ENCODE data around the gene ALKBH5. TPM values are rescaled to one million over a fixed set of nuclear protein-coding genes. Genes with fewer than 3 reads are reported as not detected.

Gene ALKBH5
- total RNA-seq, 1 experiment from 2014 or later = 85.5 TPM

DNA sequence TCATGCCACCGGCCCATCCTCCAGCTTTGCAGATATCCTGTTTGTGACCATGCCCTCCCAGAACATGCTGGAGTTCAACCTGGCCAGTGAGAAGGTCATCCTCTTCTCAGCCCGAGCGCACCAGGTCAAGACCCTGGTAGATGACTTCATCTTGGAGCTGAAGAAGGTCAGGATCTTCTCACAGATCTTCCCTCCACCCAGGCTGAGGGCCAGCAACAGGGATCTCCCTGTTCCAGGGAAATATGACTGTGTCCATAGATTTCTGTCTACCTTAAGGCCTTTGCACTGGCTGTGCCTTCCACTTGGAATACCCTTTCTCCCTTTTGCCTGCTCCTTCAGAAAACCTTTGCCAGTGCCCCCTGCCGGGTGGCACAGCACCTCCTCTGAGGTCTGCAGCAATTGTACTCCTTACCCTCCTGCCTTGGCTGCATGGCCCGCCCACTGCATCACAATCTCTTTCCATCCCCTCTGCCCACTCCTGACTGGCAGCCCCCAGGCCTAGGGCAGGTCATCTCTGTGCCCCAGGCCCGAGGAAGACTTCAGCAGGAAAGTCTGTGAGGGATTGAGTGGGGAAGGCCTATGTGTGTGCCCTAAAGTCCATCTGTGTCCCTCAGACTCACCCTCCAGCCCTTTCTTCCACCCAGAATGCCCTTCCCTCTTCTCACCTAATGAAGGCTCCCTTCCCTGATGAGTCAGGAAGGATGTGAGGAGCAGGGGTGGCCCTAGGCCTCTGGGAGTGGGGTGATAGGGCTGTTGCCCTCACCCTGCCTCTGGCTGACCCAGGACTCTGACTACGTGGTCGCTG, 27.3 kb upstream of the ALKBH5 start:
- peak; percentile 52 for DNase-seq (ENCODE audit: low read depth, low spot score)
- in situ Hi-C loops (cut with HindIII; ENCODE audit: low pct_unique_long_range_greater_than_20kb, low sequenced_read_pairs) = no loop called here

DNA sequence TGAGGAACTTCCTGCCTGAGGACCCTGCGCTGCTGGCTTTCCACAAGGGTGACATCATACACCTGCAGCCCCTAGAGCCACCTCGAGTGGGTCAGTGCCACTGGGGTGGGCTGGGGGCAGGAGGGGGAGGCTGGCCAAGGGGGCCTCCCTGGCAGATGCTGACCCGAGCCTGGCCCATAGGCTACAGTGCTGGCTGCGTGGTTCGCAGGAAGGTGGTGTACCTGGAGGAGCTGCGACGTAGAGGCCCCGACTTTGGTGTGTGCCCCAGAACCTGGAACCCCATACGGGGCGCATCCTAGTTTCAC, 26.7 kb upstream of the ALKBH5 start:
- in situ Hi-C loops (cut with HindIII; ENCODE audit: low pct_unique_long_range_greater_than_20kb, low sequenced_read_pairs) = no loop called here
- DNase-seq (ENCODE audit: low read depth, low spot score) = no peak

DNA sequence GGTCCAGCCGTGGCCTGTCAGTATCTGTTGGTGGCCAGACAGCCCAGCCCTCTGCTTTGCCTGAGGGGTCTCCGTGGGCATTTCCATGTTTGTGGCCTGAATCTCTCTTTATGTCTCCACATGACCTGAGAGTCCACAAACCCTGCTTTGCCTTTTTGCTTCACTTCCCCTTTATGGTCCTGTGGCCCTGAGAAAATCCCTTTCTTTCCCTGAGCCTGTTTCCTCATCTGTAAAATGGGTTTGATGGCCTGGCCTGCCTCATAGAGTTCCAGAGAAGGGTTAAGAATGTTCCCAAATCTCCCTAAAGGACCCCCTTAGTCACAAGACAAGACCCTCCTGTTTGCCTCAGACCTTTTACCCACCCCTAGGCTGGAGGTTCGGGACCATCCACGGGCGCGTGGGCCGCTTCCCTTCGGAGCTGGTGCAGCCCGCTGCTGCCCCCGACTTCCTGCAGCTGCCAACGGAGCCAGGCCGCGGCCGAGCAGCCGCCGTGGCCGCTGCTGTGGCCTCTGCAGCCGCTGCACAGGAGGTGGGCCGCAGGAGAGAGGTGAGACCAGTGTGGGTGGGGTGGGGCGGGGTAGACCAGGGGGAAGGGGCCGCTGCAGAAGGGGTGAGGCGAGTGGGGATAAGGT, 26.2 kb upstream of the ALKBH5 start:
- in situ Hi-C loops (cut with HindIII; ENCODE audit: low pct_unique_long_range_greater_than_20kb, low sequenced_read_pairs) = no loop called here

DNA sequence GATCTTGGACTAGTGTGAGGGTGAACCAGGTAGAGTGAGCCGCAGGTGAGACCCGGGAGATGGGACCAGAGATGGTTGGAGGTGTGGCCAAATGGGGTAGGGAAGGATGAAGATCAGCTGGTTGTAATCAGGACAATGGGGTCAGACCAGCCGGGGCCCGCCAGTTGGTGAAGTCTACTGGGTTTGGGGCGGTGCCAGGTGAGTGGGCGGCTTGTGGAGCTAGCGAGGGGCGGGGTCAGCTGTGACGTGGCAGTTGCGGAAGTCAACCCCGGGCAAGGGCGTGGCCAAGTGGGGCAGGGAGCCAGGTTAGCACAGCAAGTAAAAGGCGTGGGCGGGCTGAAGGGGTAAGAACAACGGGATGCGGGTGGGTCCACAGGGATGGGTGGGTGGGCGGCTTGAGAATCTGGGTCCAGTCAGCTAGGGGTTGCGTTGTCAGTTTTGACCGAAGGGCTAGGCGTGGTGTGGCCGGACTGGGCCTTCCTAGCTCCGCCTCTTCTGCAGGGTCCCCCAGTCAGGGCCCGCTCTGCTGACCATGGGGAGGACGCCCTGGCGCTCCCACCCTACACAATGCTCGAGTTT, 25.5 kb upstream of the ALKBH5 start:
- DNase-seq (ENCODE audit: low read depth, low spot score) = peak; percentile 84
- in situ Hi-C loops (cut with HindIII; ENCODE audit: low pct_unique_long_range_greater_than_20kb, low sequenced_read_pairs) = no loop called here

More for the DNA sequence above, 26.2 kb upstream of the ALKBH5 start:
- no peak for DNase-seq (ENCODE audit: low read depth, low spot score)

DNA sequence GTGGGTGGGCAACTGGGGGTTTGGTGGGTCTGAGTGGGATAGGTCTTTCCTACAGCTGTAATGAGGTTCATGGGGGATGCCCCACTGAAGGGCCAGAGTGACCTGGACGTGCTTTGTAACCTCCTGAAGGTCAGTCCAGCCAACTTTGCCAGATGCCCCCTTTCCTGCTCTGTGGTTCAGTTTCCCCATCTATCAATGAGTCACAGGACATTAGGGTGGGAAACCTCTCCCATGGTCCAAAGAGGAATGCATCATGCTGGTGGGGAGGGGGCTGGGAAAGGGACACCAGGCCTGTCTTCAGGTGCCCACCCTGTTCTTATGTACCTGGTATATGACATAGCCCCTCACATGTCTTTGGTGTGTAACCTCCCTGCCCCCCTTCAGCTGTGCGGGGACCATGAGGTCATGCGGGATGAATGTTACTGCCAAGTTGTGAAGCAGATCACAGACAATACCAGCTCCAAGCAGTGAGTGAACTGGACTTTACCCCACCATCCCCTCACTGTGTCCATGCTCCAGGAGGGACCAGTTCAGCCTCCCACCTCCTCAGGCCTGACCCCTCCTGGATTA, 24.0 kb upstream of the ALKBH5 start:
- DNase-seq (ENCODE audit: low read depth, low spot score) = no peak
- in situ Hi-C loops (cut with HindIII; ENCODE audit: low pct_unique_long_range_greater_than_20kb, low sequenced_read_pairs) = no loop called here

DNA sequence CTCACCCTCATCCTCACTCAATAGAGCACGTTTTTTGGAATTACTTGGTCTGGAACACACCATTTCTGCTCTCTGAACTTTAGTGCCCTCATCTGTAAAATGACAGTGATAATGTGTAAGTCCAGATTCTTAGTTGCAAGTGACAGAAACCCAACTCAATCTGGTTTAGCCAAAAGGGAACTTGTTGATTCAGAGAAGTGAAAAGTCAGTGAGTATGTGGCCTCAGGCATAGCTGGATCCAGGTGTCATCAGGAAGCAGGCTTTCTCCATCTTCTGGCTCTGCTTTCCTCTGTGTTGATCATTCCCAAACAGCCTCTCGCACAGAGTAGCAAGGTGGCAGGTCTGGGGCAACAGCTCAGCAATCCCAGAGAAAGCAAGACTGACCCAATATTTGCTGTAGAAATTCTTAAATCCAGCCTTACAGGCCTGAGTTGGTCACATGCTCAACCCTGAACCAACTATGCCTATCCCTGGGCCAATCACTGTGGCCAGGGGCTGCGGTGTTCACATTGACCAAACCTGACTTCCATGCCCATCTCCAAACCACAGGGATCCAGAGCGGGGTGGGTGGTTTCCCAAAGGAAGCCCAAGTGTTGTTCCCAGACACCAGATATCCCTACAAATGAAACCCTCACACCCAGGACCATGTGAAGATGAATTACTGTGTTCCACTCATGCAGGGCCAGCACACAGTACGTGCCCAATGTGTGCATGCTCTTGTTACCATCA, 23.3 kb upstream of the ALKBH5 start:
- DNase-seq (ENCODE audit: low read depth, low spot score) = no peak
- in situ Hi-C loops (cut with HindIII; ENCODE audit: low pct_unique_long_range_greater_than_20kb, low sequenced_read_pairs) = no loop called here

DNA sequence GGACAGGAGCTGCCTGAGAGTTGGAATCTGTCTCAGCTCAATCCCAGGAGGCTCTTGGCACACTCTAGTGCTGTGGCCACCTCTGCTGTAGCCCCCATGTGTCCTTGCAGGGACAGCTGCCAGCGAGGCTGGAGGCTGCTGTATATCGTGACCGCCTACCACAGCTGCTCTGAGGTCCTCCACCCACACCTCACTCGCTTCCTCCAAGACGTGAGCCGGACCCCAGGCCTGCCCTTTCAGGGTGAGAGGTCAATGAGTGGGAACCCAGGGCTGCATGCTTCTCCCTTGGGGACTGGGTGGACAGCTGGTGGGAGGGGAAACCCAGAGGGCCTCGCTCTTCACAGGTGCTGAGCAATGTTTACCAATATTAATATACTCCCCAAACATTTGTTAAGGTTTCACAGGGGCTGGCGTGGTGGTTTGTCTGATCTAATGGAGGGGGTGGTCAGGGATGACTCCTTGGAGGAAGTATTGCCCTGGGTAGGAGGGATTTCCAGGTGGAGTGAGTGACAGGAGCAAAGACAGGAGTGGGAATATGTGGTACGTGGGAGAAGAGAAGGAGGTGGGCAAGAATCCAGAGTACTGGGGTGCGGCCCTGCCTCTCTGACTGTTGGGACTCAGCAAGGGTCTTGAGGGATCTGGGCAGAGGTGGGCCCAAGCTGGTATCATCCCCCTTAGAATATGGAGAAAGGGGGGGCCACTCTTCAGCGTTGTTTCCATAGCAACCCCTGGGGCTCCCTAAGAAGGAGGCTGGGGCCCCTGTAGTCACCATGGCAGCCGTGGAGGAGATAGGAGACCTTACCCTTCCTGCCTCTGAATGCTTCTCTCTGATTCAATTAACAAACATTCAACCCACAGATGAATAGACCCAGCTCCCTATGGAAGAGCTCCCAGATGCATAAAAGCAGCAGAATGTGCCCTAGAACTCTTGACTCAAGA, 22.2 kb upstream of the ALKBH5 start:
- in situ Hi-C loops (cut with HindIII; ENCODE audit: low pct_unique_long_range_greater_than_20kb, low sequenced_read_pairs) = no loop called here
- DNase-seq (ENCODE audit: low read depth, low spot score) = no peak

DNA sequence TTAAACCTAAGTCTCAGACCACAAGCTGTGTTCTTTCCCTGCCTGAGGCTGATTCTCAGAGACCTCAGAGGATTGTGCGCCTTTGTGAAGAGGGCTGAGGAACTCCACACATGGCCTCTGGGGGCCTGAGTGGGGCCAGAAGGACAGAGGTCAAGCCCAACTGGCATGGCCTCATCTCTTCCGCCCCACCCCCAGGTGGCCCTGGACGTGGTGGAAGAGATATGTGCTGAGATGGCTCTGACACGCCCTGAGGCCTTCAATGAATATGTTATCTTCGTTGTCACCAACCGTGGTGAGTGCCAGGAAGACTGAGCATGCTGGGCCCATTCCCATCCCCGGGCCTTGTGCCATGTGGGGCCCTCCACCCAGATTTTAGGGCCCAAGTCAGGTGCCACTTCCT, 20.1 kb upstream of the ALKBH5 start:
- in situ Hi-C loops (cut with HindIII; ENCODE audit: low pct_unique_long_range_greater_than_20kb, low sequenced_read_pairs) = no loop called here
- no peak for DNase-seq (ENCODE audit: low read depth, low spot score)

DNA sequence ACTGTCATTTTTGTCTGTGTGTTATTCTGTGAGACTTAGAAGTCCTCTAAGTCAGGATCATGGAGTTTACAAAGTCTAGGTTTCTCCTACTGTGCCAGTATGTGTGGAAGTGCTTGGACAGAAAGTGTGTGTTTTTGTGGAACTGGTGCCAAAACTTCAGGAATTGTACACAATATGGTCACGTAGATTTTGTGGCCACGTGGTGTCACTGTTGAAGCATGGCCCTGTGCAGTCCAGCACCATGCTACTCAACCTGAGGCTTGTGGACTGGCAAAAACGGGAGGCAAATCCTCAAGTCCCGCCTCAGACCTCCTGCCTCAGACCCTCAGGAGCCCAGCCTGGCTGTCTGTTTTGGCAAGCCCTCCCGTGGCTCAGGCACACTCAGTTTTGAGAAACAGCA, 16.7 kb upstream of the ALKBH5 start:
- in situ Hi-C loops (cut with HindIII; ENCODE audit: low pct_unique_long_range_greater_than_20kb, low sequenced_read_pairs) = no loop called here
- DNase-seq (ENCODE audit: low read depth, low spot score) = peak; percentile 33

DNA sequence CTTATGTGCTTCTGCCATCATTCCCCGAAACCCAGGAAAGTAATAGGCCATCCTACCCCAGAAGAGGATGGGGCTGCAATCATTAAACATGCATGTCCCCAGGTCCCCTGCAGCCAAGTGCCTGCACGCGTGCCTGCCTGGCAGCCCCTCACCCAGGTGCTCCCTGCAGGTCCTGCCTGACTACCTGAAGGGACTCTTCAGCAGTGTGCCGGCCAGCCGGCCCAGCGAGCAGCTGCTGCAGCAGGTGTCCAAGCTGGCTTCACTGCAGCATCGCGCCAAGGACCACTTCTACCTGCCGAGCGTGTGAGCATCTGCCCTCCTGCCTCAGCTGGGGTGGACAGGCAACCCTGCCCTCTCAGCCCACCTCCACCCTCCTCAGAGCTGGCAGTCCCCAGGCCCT, 16.2 kb upstream of the ALKBH5 start:
- in situ Hi-C loops (cut with HindIII; ENCODE audit: low pct_unique_long_range_greater_than_20kb, low sequenced_read_pairs) = no loop called here
- no peak for DNase-seq (ENCODE audit: low read depth, low spot score)

DNA sequence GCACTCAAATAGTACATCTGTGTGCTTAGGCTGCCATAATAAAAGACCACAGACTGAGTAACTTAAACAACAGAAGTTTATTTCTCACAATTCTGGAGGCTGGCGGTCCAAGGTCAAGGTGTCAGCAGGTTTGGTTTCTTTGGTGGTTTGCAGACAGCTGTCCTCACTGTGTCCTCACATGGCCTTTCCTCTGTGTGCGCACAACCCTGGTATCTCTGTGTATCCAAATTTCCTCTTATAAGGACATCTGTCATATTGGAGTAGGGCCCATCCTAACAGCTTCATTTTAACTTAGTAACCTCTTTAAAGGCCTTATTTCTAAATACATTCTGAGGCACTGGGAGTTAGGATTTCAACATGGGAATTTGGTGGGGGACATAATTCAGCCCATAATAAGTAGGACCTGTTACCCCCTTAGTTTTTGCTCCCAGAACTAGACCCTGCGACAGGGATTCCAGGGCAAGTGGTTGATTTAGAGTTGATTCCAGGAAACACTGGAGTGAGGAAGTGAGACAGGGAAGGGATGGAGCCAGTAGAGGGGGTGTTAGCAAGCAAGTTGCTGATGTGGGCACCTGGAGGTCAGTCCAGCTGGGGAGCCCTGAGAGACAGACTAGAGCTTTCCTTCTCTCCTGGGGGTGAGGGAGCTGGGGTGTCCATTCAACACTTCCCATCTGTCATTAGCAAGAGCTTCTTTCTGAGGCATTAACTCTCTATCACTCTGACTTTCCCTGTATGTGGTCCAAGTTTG, 10.9 kb upstream of the ALKBH5 start:
- no peak for DNase-seq (ENCODE audit: low read depth, low spot score)
- in situ Hi-C loops (cut with HindIII; ENCODE audit: low pct_unique_long_range_greater_than_20kb, low sequenced_read_pairs) = no loop called here

DNA sequence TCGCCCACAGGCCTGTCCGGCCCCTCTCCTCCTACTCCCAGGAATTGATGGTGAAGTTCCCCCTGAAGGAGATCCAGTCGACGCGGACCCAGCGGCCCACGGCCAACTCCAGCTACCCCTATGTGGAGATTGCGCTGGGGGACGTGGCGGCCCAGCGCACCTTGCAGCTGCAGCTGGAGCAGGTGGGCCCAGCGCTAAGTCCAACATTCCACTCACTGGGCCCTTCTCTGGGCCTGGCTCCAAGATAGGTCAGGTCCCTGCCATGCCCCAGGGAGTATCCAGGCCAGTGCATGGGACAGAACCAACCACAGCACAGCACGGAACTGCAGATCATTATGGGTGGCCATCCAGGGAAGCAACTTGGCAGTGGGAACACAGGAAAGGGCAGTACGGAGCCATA, 9.9 kb upstream of the ALKBH5 start:
- in situ Hi-C loops (cut with HindIII; ENCODE audit: low pct_unique_long_range_greater_than_20kb, low sequenced_read_pairs) = no loop called here
- no peak for DNase-seq (ENCODE audit: low read depth, low spot score)

DNA sequence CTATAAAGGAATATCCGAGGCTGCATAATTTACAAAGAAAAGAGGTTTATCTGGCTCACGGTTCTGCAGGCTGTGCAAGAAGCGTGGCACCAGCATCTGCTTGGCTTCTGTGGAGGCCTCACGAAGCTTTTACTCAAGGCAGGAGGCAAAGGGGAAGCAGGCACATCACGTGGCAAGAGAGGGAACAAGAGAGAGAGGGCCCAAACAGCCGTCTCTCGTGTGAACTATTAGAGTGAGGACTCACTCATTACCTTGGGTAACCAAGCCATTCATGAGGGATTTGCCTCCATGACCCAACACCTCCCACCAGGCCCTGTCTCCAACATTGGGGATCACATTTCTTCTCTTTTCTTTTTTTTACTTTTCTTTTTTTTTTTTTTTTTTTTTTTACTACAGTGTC, 7.5 kb upstream of the ALKBH5 start:
- in situ Hi-C loops (cut with HindIII; ENCODE audit: low pct_unique_long_range_greater_than_20kb, low sequenced_read_pairs) = no loop called here
- DNase-seq (ENCODE audit: low read depth, low spot score) = no peak

DNA sequence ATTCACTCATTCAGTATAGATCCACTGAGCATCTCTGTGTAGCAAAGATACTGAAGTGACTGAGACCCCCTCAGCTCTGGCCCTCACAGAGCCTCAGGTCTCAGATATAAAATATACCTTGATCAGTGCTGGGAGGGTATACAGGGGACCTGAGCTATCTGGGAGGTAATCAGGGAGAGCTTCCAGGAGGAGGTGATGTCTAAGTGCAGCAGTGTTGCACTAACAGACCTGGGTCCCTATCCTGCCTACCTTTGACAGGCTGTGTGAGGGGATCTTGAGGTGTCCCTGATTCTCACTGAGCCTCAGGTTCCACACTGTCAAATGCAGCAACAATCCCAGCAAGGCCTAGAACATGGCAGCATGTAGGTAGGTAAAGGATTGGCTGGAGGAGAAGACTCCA, 6.5 kb upstream of the ALKBH5 start:
- in situ Hi-C loops (cut with HindIII; ENCODE audit: low pct_unique_long_range_greater_than_20kb, low sequenced_read_pairs) = no loop called here
- no peak for DNase-seq (ENCODE audit: low read depth, low spot score)

DNA sequence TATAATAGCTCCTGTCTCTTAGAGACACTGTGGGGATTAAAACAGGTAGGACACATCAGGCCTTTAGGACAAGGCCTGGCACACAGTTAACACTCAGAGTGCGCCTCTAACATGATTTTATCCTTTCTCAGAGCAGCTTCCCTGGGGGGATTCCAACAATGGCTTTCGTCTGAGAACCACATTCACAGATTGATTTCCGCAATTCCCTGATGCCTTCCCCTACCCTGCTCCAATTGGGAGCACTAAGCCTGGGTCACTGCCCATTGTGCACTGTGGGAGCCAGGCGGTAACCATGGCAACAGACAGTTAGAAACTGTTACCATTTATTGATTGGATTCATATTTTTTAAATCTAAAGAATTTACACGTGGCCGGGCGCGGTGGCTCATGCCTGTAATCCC, 5.9 kb upstream of the ALKBH5 start:
- in situ Hi-C loops (cut with HindIII; ENCODE audit: low pct_unique_long_range_greater_than_20kb, low sequenced_read_pairs) = no loop called here
- DNase-seq (ENCODE audit: low read depth, low spot score) = no peak

DNA sequence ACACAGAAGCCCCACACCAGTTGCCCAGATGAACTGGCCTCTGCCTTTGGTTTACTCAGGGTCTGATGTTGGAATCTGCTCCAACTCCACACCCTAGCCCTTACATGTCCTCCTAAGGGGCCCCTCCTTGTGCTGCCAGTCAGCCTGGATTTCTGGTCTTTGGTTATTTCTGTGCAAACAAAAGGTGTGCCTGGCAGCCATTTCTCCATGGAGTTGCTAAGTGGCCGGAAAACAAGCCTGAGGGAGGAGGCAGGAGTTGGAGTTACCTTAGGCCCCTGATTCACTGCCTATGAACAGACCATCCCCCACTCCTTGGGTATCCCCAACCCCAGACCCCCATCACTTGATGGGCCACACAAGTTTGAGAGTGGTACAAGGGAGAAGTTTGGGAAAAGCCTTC, 4.4 kb upstream of the ALKBH5 start:
- in situ Hi-C loops (cut with HindIII; ENCODE audit: low pct_unique_long_range_greater_than_20kb, low sequenced_read_pairs) = no loop called here
- no peak for DNase-seq (ENCODE audit: low read depth, low spot score)

DNA sequence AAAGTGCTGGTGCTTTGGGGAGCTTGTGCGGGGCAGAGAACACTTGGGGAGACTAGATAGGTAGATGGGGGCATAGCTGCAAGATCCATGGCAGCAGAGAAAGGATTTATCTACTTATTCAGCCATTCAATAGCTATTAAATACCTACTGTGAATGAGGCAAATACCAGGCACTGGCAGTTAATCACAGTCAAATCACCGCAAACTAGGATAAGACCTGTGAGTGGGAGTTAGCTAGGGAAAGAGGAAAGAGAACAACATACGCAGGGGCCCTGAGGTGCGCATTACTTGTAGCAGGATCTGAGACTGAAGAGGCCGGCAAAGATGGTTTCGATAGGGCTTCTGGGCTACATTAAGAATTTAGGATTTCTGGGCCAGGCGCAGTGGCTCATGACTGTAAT, 3.8 kb upstream of the ALKBH5 start:
- DNase-seq (ENCODE audit: low read depth, low spot score) = no peak
- in situ Hi-C loops (cut with HindIII; ENCODE audit: low pct_unique_long_range_greater_than_20kb, low sequenced_read_pairs) = no loop called here

Data from SK-MEL-5 (cell line).